ENCODE data around the gene IER5L.

DNA sequence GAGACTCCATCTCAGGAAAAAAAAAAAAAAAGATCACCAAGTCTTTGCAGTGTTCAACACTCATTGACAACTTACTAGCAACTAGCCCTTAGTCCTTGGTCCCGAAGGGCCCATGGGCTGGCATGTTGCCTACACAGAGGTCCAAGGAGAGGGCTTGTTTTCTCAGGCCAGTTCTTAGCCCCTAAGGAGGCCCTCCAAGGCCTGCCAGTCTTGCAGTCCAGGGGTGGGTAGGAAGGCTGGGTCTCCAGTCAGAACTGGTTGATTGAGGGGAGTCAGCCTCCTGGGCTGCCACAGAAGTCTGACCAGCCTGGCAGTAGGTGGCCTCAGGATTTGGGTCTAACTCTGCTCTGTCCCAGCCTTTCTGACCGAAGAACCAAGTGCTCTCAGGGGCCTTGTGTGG, 32.7 kb downstream of the IER5L start:
- TF ChIP-seq, protein P1, sequence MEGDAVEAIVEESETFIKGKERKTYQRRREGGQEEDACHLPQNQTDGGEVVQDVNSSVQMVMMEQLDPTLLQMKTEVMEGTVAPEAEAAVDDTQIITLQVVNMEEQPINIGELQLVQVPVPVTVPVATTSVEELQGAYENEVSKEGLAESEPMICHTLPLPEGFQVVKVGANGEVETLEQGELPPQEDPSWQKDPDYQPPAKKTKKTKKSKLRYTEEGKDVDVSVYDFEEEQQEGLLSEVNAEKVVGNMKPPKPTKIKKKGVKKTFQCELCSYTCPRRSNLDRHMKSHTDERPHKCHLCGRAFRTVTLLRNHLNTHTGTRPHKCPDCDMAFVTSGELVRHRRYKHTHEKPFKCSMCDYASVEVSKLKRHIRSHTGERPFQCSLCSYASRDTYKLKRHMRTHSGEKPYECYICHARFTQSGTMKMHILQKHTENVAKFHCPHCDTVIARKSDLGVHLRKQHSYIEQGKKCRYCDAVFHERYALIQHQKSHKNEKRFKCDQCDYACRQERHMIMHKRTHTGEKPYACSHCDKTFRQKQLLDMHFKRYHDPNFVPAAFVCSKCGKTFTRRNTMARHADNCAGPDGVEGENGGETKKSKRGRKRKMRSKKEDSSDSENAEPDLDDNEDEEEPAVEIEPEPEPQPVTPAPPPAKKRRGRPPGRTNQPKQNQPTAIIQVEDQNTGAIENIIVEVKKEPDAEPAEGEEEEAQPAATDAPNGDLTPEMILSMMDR (IDR thresholded peaks at IDR 0.05; ENCODE audit: insufficient read depth, low read length) = no peak
- TF ChIP-seq POLR2AphosphoS5 (IDR thresholded peaks at IDR 0.05; ENCODE audit: low read depth) (no peak), GABPA (IDR thresholded peaks at IDR 0.05; ENCODE audit: low read depth) (no peak), SPI1 (IDR thresholded peaks at IDR 0.05; ENCODE audit: borderline replicate concordance, low read depth) (no peak)
- TF ChIP-seq, protein P2, sequence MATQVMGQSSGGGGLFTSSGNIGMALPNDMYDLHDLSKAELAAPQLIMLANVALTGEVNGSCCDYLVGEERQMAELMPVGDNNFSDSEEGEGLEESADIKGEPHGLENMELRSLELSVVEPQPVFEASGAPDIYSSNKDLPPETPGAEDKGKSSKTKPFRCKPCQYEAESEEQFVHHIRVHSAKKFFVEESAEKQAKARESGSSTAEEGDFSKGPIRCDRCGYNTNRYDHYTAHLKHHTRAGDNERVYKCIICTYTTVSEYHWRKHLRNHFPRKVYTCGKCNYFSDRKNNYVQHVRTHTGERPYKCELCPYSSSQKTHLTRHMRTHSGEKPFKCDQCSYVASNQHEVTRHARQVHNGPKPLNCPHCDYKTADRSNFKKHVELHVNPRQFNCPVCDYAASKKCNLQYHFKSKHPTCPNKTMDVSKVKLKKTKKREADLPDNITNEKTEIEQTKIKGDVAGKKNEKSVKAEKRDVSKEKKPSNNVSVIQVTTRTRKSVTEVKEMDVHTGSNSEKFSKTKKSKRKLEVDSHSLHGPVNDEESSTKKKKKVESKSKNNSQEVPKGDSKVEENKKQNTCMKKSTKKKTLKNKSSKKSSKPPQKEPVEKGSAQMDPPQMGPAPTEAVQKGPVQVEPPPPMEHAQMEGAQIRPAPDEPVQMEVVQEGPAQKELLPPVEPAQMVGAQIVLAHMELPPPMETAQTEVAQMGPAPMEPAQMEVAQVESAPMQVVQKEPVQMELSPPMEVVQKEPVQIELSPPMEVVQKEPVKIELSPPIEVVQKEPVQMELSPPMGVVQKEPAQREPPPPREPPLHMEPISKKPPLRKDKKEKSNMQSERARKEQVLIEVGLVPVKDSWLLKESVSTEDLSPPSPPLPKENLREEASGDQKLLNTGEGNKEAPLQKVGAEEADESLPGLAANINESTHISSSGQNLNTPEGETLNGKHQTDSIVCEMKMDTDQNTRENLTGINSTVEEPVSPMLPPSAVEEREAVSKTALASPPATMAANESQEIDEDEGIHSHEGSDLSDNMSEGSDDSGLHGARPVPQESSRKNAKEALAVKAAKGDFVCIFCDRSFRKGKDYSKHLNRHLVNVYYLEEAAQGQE (IDR thresholded peaks at IDR 0.05; ENCODE audit: insufficient replicate concordance, low read depth) = no peak

Data from HL-60 (cell line).